SK-N-SH treated with all-trans-retinoic acid at 6 μM for 48 hours (cell line): Measurements from ENCODE around the gene ETFB.

Source experiments
- ARNTL ChIP-seq: fragments of 450-650 bp; formaldehyde crosslinking; IDR thresholded peaks from 2 replicates; pipeline ENCODE4 v1.5.0; 2020; ENCODE audit warnings: low read depth, mild to moderate bottlenecking, moderate library complexity, borderline replicate concordance
- BACH2 ChIP-seq: fragments of 250-450 bp; sonication (Bioruptor Pico); IDR thresholded peaks from 2 replicates; pipeline ENCODE4 v1.9.0; 2021; ENCODE audit warnings: mild to moderate bottlenecking, borderline replicate concordance
- GLIS3 ChIP-seq: fragments of 250-450 bp; sonication (Bioruptor Pico); IDR thresholded peaks from 2 replicates; pipeline ENCODE4 v1.5.0; 2020; ENCODE audit warnings: mild to moderate bottlenecking, moderate library complexity
- PATZ1 ChIP-seq: fragments of 250-450 bp; sonication (Bioruptor Pico); IDR thresholded peaks from 2 replicates; pipeline ENCODE4 v1.8.0; 2020; ENCODE audit warnings: mild to moderate bottlenecking, moderate library complexity, borderline replicate concordance
- PPARA ChIP-seq: fragments of 250-450 bp; sonication (Bioruptor Pico); IDR thresholded peaks from 2 replicates; pipeline ENCODE4 v1.5.0; 2020; ENCODE audit warnings: mild to moderate bottlenecking, borderline replicate concordance
- RARB ChIP-seq: fragments of 250-450 bp; sonication (Bioruptor Pico); IDR thresholded peaks from 2 replicates; pipeline ENCODE4 v1.8.0; 2021; ENCODE audit warnings: mild to moderate bottlenecking, moderate library complexity
- TCF4 ChIP-seq: fragments of 250-450 bp; sonication (Bioruptor Pico); IDR thresholded peaks from 2 replicates; pipeline ENCODE4 v1.8.0; 2021; ENCODE audit warnings: mild to moderate bottlenecking, moderate library complexity, borderline replicate concordance
- TOX ChIP-seq: fragments of 250-450 bp; sonication (Bioruptor Pico); IDR thresholded peaks from 2 replicates; pipeline ENCODE4 v1.8.0; 2021; ENCODE audit warnings: mild to moderate bottlenecking, moderate library complexity, borderline replicate concordance
- ZFP30 ChIP-seq: fragments of 450-650 bp; formaldehyde crosslinking; IDR thresholded peaks from 2 replicates; pipeline ENCODE4 v1.5.0; 2022; ENCODE audit warnings: mild to moderate bottlenecking, moderate library complexity
- ZNF70 ChIP-seq: fragments of 450-650 bp; formaldehyde crosslinking; IDR thresholded peaks from 2 replicates; pipeline ENCODE4 v1.5.0; 2020; ENCODE audit warnings: mild to moderate bottlenecking, moderate library complexity
- TF ChIP-seq, protein P1 (sequence below): fragments of 250-450 bp; sonication (Bioruptor Pico); IDR thresholded peaks from 2 replicates; pipeline ENCODE4 v1.5.1; 2020; ENCODE audit warnings: low read depth, mild to moderate bottlenecking, moderate library complexity
- TF ChIP-seq, protein P2 (sequence below): fragments of 250-450 bp; sonication (Bioruptor Pico); IDR thresholded peaks from 2 replicates; pipeline ENCODE4 v1.5.0; 2020; ENCODE audit warnings: mild to moderate bottlenecking, moderate library complexity

DNA sequence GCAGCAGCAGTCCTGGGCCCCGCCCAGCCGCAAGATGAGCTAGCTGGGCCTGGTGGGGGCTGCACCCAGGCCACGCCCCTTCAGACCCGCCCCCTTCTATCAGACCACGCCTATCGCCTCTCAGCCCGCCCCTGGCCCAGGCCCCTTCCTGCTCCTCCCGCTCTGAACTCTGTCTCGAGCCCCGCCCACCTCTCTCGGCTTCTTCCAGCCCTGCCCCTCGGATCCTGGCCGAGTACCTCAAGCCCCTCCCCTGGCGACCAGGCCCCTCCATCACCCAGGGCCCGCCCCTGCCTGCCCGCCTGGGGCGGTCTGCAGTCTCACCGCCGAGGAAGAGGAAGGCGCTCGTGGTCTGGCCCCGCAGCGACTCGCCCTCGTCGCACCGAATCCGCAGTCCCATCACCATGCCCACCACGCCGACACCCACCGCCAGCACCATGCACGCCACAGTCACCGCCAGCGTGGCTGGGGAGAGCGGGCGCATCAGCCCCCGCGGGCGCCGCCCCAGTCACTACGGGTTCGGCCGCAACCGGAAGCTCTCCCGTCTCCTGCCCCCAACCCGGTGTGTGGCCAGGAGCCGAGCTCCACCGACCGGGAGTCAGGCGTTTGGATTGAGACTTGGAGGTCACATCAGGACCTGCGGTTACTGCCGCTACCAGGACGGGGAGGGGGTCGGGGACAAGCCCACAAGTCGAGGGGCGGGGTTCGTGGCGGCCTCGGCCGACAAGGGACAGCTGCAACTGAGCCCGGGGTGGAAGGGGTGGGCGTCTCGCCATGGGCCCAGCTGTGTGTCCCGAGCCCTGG lies 1.6 kb upstream of the ETFB start:
- TF ChIP-seq, protein P1, sequence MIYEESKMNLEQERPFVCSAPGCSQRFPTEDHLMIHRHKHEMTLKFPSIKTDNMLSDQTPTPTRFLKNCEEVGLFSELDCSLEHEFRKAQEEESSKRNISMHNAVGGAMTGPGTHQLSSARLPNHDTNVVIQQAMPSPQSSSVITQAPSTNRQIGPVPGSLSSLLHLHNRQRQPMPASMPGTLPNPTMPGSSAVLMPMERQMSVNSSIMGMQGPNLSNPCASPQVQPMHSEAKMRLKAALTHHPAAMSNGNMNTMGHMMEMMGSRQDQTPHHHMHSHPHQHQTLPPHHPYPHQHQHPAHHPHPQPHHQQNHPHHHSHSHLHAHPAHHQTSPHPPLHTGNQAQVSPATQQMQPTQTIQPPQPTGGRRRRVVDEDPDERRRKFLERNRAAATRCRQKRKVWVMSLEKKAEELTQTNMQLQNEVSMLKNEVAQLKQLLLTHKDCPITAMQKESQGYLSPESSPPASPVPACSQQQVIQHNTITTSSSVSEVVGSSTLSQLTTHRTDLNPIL (CRISPR knock-in tag): no peak
- no peak for TF ChIP-seq TCF4 (CRISPR knock-in tag)
- no peak for TF ChIP-seq RARB (CRISPR knock-in tag)
- TF ChIP-seq TOX: no peak
- TF ChIP-seq BACH2 (CRISPR knock-in tag): no peak
- no peak for TF ChIP-seq ZFP30
- TF ChIP-seq PATZ1 (CRISPR knock-in tag): no peak
- TF ChIP-seq GLIS3 (CRISPR knock-in tag): no peak
- no peak for TF ChIP-seq ARNTL (CRISPR knock-in tag)
- TF ChIP-seq, protein P2, sequence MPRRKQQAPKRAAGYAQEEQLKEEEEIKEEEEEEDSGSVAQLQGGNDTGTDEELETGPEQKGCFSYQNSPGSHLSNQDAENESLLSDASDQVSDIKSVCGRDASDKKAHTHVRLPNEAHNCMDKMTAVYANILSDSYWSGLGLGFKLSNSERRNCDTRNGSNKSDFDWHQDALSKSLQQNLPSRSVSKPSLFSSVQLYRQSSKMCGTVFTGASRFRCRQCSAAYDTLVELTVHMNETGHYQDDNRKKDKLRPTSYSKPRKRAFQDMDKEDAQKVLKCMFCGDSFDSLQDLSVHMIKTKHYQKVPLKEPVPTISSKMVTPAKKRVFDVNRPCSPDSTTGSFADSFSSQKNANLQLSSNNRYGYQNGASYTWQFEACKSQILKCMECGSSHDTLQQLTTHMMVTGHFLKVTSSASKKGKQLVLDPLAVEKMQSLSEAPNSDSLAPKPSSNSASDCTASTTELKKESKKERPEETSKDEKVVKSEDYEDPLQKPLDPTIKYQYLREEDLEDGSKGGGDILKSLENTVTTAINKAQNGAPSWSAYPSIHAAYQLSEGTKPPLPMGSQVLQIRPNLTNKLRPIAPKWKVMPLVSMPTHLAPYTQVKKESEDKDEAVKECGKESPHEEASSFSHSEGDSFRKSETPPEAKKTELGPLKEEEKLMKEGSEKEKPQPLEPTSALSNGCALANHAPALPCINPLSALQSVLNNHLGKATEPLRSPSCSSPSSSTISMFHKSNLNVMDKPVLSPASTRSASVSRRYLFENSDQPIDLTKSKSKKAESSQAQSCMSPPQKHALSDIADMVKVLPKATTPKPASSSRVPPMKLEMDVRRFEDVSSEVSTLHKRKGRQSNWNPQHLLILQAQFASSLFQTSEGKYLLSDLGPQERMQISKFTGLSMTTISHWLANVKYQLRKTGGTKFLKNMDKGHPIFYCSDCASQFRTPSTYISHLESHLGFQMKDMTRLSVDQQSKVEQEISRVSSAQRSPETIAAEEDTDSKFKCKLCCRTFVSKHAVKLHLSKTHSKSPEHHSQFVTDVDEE: no peak
- TF ChIP-seq PPARA (CRISPR knock-in tag): no peak
- no peak for TF ChIP-seq ZNF70 (CRISPR knock-in tag)
